CD14-positive monocyte (primary cell): ENCODE measurements around the gene UPF3A. TPM values are rescaled to one million over a fixed set of nuclear protein-coding genes. Genes with fewer than 3 reads are reported as not detected.

Experiments
- DNase-seq, 3 donors: peaks; one replicate each; pipeline ENCODE4 v3.0.0-alpha.2; 2011 to 2022
- H2AFZ ChIP-seq: 2 replicates; pipeline ENCODE4 v1.6.0; 2012; ENCODE audit warnings: mild to moderate bottlenecking, low read depth, low read length, inconsistent platforms; ENCODE audit not compliant: insufficient read depth, poor library complexity, severe bottlenecking
- H3K27ac ChIP-seq, 2 donors: 1 replicate in 1 of 2; 2 replicates in 1 of 2; pipeline ENCODE4 v1.5.1; 2012 to 2013; ENCODE audit warnings: low read length in 2 of 2, control low read depth in 1 of 2, inconsistent platforms in 1 of 2, low read depth in 1 of 2, mild to moderate bottlenecking in 1 of 2
- H3K27me3 ChIP-seq, 2 donors: one replicate each; pipeline versions ENCODE4 v1.6.0 to v1.6.1; 2011 to 2013; ENCODE audit warnings: low read length in 2 of 2; ENCODE audit not compliant: control insufficient read depth in 2 of 2, insufficient read depth in 2 of 2
- H3K36me3 ChIP-seq, 2 donors: replicated peaks in 1 of 2; 1 replicate in 1 of 2; 2 replicates in 1 of 2; pipeline versions ENCODE4 v1.5.1 to v1.6.1; 2012 to 2013; ENCODE audit warnings: low read length in 2 of 2, control low read depth in 1 of 2, inconsistent platforms in 1 of 2, mild to moderate bottlenecking in 1 of 2; ENCODE audit not compliant: insufficient read depth in 2 of 2, control insufficient read depth in 1 of 2
- H3K4me1 ChIP-seq, 2 donors: 1 replicate in 1 of 2; 2 replicates in 1 of 2; pipeline versions ENCODE4 v1.5.1 to v1.6.1; 2012 to 2013; ENCODE audit warnings: low read length in 2 of 2, control low read depth in 1 of 2, inconsistent platforms in 1 of 2, mild to moderate bottlenecking in 1 of 2, moderate library complexity in 1 of 2; ENCODE audit not compliant: insufficient read depth in 2 of 2, control insufficient read depth in 1 of 2
- H3K4me2 ChIP-seq: replicated peaks from 2 replicates; pipeline ENCODE3; 2012; ENCODE audit warnings: low read length, moderate library complexity, mild to moderate bottlenecking; ENCODE audit not compliant: poor library complexity, severe bottlenecking; ENCODE audit errors: extremely low read depth
- H3K4me3 ChIP-seq, 3 experiments: fragments of 200-600 bp in 1 of 3; sonication (generic) in 1 of 3; replicated peaks in 1 of 3; 1 replicate in 2 of 3; 2 replicates in 1 of 3; pipeline ENCODE4 v1.5.1; 2011 to 2013; ENCODE audit warnings: low read length in 3 of 3, mild to moderate bottlenecking in 3 of 3, control low read depth in 2 of 3, low read depth in 2 of 3, inconsistent platforms in 1 of 3, moderate library complexity in 1 of 3
- H3K79me2 ChIP-seq: 2 replicates; pipeline ENCODE4 v1.6.0; 2012; ENCODE audit warnings: mild to moderate bottlenecking, control low read depth, inconsistent platforms, low read length, moderate library complexity; ENCODE audit not compliant: insufficient read depth
- H3K9ac ChIP-seq: 2 replicates; pipeline ENCODE4 v1.6.0; 2017; ENCODE audit warnings: low read length, mild to moderate bottlenecking; ENCODE audit not compliant: insufficient read depth, poor library complexity, severe bottlenecking
- H3K9me3 ChIP-seq, 2 donors: replicated peaks in 1 of 2; 1 replicate in 1 of 2; 2 replicates in 1 of 2; pipeline versions ENCODE4 v1.5.1 to v1.6.1; 2012 to 2013; ENCODE audit warnings: low read length in 2 of 2, control low read depth in 1 of 2; ENCODE audit not compliant: control insufficient read depth in 1 of 2, insufficient read depth in 1 of 2
- H4K20me1 ChIP-seq: 2 replicates; pipeline ENCODE4 v1.6.0; 2012; ENCODE audit warnings: mild to moderate bottlenecking, low read length, control low read depth, moderate library complexity; ENCODE audit not compliant: insufficient read depth
- H3K27ac Mint-ChIP-seq, 7 donors: one replicate each; pipeline ENCODE4 v1.8.0; 2020; ENCODE audit warnings: mild to moderate bottlenecking in 7 of 7, mixed read lengths in 7 of 7, moderate library complexity in 6 of 7, inconsistent platforms in 2 of 7
- H3K27me3 Mint-ChIP-seq, 3 donors: one replicate each; pipeline ENCODE4 v1.8.0; 2021 to 2022; ENCODE audit warnings: low read depth in 3 of 3, mild to moderate bottlenecking in 3 of 3, mixed read lengths in 3 of 3, moderate library complexity in 3 of 3, inconsistent platforms in 1 of 3
- H3K36me3 Mint-ChIP-seq, 2 donors: one replicate each; pipeline ENCODE4 v1.8.0; 2020; ENCODE audit warnings: mixed read lengths in 2 of 2, inconsistent platforms in 1 of 2, mild to moderate bottlenecking in 1 of 2
- H3K4me1 Mint-ChIP-seq: one replicate; pipeline ENCODE4 v1.8.0; 2020; ENCODE audit warnings: mild to moderate bottlenecking, mixed read lengths
- H3K4me3 Mint-ChIP-seq, 2 donors: one replicate each; pipeline ENCODE4 v1.8.0; 2020; ENCODE audit warnings: mild to moderate bottlenecking in 2 of 2, mixed read lengths in 2 of 2, moderate library complexity in 1 of 2
- H3K9me3 Mint-ChIP-seq, 7 donors: one replicate each; pipeline ENCODE4 v1.8.0; 2020 to 2022; ENCODE audit warnings: mixed read lengths in 7 of 7, mild to moderate bottlenecking in 6 of 7, moderate library complexity in 6 of 7, inconsistent platforms in 2 of 7
- WGBS: methylation state at CpG from one replicate; pipeline ENCODE4 v1.1.5; 2013; ENCODE audit warnings: missing lambda C conversion rate; ENCODE audit not compliant: insufficient coverage; 5-methylcytosine and 5-hydroxymethylcytosine counted together
- intact Hi-C, 2 donors: fragments of 100-400 bp; cut with micrococcal nuclease; formaldehyde crosslinking; loops; one replicate each; pipeline versions ENCODE4 v1.15.0 to v1.15.1; 2023
- polyA plus RNA-seq, 3 donors: library from polyadenylated mRNA; depleted of rRNA in 1 of 3; unstranded in 2 of 3; stranded (reverse) in 1 of 3; fragments of 300-500 nt in 2 of 3; fragments of >200 nt in 1 of 3; fragmentation: Illumina TruSeq in 2 of 3; gene quantifications; 1 replicate in 2 of 3; 2 replicates in 1 of 3; pipeline ENCODE4 v1.2.3, GENCODE V29; 2012 to 2021
- TF ChIP-seq, protein P1 (sequence below): fragments of 200-600 bp; IDR thresholded peaks from one replicate; pipeline ENCODE4 v1.8.0; 2022; ENCODE audit warnings: antibody characterized with exemption, mild to moderate bottlenecking

Gene UPF3A
- polyA plus RNA-seq, 3 donors = 6.1 to 39.1 (median 7.0) TPM

DNA sequence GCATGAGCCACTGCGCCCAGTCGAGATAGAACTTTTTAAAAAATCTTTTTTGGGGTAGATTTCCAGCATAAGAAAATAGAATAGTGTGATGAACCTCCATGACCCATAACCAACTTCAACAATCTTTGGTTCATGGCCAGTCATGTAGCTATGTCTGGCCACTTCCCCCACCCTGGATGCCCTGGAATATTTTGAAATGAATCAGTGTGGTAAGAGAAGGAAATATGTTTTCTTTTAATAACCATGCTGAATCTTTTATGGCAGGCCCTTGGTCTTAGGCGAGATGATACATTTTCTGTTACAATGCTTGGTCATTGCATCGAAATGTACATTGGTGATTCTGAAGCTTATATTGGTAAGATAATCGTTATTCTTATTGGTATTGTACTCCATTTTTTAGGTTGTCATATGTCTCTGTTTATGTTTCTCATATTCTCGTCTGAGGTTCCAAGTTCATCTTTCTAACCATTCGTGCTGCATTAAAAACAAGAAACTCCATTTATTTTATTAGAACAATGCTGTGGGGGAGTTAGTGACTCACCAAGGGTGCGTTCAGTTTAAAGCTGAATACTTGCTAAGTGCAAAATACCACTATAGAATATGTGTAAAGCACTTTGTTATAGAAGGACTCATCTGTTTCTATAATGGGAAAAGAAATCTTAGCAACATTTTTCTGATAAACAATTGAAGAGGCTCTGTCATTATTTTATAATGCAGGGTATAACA, 16.4 kb upstream of the UPF3A start:
- intact Hi-C loops = no loop called here

DNA sequence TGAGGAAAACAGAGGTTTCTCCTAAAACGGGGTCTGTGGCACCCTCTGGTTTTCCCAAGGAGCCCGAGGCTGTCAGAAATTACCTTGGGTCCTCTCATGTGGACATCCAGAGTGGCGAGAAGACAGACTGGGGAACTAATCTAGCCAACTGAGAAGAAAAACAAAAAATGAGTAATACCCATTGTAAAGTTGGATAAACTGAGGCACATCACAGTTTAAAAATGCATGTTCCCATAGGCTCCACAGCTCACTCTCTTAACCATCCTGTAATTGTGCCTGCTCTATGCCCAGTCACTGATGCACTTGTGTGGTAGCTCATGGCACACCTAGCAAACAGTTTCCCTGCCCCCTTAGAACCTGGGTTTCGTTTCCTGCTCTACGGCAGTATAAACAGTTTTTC, 15.2 kb upstream of the UPF3A start:
- peaks cover 79 to 88% of the 10 kb centered on the region in 2 donors for H3K36me3 Mint-ChIP-seq
- no peaks in the 10 kb centered on the region for H4K20me1 ChIP-seq
- H3K27me3 ChIP-seq = no peaks in the 10 kb centered on the region
- no peak overlapping the region for H3K27ac ChIP-seq
- no peaks in the 10 kb centered on the region for H3K9me3 ChIP-seq
- peaks cover 0 to 10% (median 0%) of the 10 kb centered on the region in 7 donors for H3K9me3 Mint-ChIP-seq
- no peak overlapping the region for H3K27ac Mint-ChIP-seq
- no peak overlapping the region for H3K4me2 ChIP-seq
- 100% methylated on average over 2 of the region's 5 CpGs for WGBS
- no peaks in the 10 kb centered on the region for H3K4me1 Mint-ChIP-seq
- no peaks in the 10 kb centered on the region for H3K79me2 ChIP-seq
- DNase-seq = no peak
- TF ChIP-seq, protein P1, sequence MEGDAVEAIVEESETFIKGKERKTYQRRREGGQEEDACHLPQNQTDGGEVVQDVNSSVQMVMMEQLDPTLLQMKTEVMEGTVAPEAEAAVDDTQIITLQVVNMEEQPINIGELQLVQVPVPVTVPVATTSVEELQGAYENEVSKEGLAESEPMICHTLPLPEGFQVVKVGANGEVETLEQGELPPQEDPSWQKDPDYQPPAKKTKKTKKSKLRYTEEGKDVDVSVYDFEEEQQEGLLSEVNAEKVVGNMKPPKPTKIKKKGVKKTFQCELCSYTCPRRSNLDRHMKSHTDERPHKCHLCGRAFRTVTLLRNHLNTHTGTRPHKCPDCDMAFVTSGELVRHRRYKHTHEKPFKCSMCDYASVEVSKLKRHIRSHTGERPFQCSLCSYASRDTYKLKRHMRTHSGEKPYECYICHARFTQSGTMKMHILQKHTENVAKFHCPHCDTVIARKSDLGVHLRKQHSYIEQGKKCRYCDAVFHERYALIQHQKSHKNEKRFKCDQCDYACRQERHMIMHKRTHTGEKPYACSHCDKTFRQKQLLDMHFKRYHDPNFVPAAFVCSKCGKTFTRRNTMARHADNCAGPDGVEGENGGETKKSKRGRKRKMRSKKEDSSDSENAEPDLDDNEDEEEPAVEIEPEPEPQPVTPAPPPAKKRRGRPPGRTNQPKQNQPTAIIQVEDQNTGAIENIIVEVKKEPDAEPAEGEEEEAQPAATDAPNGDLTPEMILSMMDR = no peak
- H3K9ac ChIP-seq = no peak overlapping the region
- peaks cover 80 to 97% of the 10 kb centered on the region in 2 donors for H3K36me3 ChIP-seq
- H3K4me1 ChIP-seq = no peaks in the 10 kb centered on the region
- no peak overlapping the region for H2AFZ ChIP-seq
- intact Hi-C loops = no loop called here
- no peak overlapping the region for H3K4me3 ChIP-seq
- H3K4me3 Mint-ChIP-seq = no peak overlapping the region
- H3K27me3 Mint-ChIP-seq = peaks cover 0 to 3% (median 0%) of the 10 kb centered on the region in 3 donors

More for the DNA sequence above, 16.4 kb upstream of the UPF3A start:
- 92% methylated on average over 2 of the region's 8 CpGs for WGBS
- Histone ChIP-seq H4K20me1 (no peaks in the 10 kb centered on the region), H3K9ac (no peak overlapping the region), H2AFZ (no peak overlapping the region), H3K27ac (no peak overlapping the region), H3K4me2 (no peak overlapping the region), H3K79me2 (no peaks in the 10 kb centered on the region), H3K36me3 (peaks cover 89 to 100% of the 10 kb centered on the region in 2 donors), H3K9me3 (no peaks in the 10 kb centered on the region), H3K4me1 (no peaks in the 10 kb centered on the region), H3K4me3 (no peak overlapping the region), H3K27me3 (no peaks in the 10 kb centered on the region)
- no peak for DNase-seq
- peak overlapping the region in 2 of 7 donors; percentile 31 to 80 for H3K27ac Mint-ChIP-seq
- H3K36me3 Mint-ChIP-seq = peaks cover 85 to 94% of the 10 kb centered on the region in 2 donors
- TF ChIP-seq, protein P1 = no peak
- H3K4me1 Mint-ChIP-seq = no peaks in the 10 kb centered on the region
- peaks cover 0 to 3% (median 0%) of the 10 kb centered on the region in 3 donors for H3K27me3 Mint-ChIP-seq
- peaks cover 0 to 8% (median 0%) of the 10 kb centered on the region in 7 donors for H3K9me3 Mint-ChIP-seq
- no peak overlapping the region for H3K4me3 Mint-ChIP-seq
